ENCODE data around the gene SCFD2. TPM values are rescaled to one million over a fixed set of nuclear protein-coding genes. Genes with fewer than 3 reads are reported as not detected.

Gene SCFD2
- total and polyA plus RNA-seq, 8 donors, result 11.4 to 26.6 (median 13.7) TPM

DNA sequence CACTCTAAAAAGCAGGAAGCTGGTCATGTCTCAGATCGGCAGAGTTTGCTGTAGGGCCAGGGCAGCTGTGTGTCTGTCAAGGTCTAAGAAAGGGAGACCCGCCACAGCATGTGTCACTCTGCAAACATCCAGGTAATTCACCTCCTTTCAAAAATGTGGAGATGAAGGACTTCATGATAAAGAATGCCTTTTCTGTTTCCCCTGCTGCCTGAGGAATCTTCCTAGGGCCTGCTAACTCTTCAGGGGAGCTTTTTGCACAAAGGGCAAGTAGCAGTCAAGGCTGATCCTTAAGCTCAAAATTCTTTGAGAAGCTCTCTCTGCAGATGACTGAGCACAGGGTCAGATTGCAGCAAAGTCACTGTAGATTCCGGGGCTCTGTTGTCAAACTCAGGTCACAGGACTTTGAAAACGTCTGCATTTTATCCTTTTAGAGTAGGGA is 482.7 kb downstream of the SCFD2 start:
- peaks cover 0 to 7% of the 10 kb centered on the region in 2 donors for H3K9me3 ChIP-seq

DNA sequence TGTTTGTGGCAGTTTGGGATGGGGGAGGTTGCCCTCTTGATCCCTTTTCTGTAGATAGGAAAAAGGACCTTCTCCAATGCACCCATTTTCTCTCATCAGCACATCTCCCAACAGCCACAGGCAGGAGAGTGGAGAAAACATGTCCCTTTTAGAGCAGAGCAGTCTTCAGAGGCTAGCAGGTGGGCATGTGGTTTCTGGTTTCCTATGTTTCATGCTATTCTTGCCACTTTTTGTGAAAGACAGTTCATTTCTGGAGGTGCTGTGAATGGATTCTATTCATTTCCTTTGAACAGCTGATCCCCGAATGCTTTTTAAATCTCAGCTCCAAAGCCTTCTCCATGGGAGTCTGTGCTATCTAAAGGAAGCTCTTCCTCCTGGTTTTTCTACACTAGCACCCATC is 484.9 kb downstream of the SCFD2 start:
- Histone ChIP-seq H3K9me3 (no peaks in the 10 kb centered on the region), H3K4me1 (no peaks in the 10 kb centered on the region), H3K27me3 (no peaks in the 10 kb centered on the region), H3K27ac (no peak overlapping the region), H3K4me3 (no peak overlapping the region), H3K36me3 (no peaks in the 10 kb centered on the region)
- intact Hi-C loops (cut with DNase I), result no loop called here
- DNase-seq (no peak), ATAC-seq (no peak)
- TF ChIP-seq, protein P1, sequence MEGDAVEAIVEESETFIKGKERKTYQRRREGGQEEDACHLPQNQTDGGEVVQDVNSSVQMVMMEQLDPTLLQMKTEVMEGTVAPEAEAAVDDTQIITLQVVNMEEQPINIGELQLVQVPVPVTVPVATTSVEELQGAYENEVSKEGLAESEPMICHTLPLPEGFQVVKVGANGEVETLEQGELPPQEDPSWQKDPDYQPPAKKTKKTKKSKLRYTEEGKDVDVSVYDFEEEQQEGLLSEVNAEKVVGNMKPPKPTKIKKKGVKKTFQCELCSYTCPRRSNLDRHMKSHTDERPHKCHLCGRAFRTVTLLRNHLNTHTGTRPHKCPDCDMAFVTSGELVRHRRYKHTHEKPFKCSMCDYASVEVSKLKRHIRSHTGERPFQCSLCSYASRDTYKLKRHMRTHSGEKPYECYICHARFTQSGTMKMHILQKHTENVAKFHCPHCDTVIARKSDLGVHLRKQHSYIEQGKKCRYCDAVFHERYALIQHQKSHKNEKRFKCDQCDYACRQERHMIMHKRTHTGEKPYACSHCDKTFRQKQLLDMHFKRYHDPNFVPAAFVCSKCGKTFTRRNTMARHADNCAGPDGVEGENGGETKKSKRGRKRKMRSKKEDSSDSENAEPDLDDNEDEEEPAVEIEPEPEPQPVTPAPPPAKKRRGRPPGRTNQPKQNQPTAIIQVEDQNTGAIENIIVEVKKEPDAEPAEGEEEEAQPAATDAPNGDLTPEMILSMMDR (IDR thresholded peaks at IDR 0.05), result no peak

More for the DNA sequence above, 482.7 kb downstream of the SCFD2 start:
- no peak overlapping the region for H3K4me3 ChIP-seq
- TF ChIP-seq, protein P1 (IDR thresholded peaks at IDR 0.05), result no peak
- no peak for DNase-seq
- H3K36me3 ChIP-seq, result no peaks in the 10 kb centered on the region
- intact Hi-C loops (cut with DNase I), result no loop called here
- no peak for ATAC-seq
- H3K27me3 ChIP-seq, result no peaks in the 10 kb centered on the region
- H3K27ac ChIP-seq, result no peak overlapping the region
- H3K4me1 ChIP-seq, result no peaks in the 10 kb centered on the region

DNA sequence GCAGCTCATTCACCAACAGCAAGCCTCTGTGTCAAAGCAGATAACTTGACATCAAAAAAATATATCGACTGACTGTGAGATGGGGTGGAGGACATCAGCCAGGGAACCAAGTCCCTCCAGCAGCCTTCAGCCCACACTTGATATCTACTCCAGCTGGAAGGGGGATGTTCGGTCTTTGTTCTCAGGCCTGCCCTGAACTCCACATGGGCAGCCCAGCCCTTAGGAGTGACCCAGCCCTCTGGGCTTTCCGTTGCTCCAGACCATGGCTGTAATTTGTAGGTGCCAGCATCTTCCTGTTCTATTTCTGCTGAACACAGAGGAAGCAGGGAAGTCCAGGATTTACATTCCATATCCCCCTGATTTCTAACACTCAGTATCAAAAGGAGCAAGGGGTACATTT is 486.4 kb downstream of the SCFD2 start:
- intact Hi-C loops (cut with DNase I), result no loop called here
- TF ChIP-seq, protein P1 (IDR thresholded peaks at IDR 0.05), result no peak
- no peak for ATAC-seq
- H3K36me3 ChIP-seq, result no peaks in the 10 kb centered on the region
- no peak overlapping the region for H3K27ac ChIP-seq
- no peaks in the 10 kb centered on the region for H3K9me3 ChIP-seq
- no peaks in the 10 kb centered on the region for H3K4me1 ChIP-seq
- H3K27me3 ChIP-seq, result no peaks in the 10 kb centered on the region
- no peak overlapping the region for H3K4me3 ChIP-seq
- no peak for DNase-seq

DNA sequence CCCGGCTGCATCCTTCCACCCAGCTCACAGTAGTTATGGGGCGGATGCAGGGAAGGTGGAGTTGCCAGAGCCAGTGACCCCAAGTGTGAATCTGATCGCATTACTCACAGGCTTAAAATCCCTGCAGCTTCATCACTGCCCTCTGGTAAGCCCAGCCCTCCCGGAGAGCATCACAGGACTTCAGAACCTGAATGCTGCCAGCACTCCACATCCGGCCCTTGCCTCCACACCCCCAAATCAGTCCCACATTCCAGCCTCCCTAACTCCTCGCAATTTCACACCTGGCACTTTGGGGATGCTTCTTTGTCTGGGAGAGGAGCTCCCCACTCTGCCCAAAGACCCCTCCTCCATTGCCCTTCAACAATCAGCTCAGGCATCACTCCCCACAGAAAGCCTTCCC is 488.2 kb downstream of the SCFD2 start:
- Histone ChIP-seq H3K27me3 (no peaks in the 10 kb centered on the region), H3K4me3 (no peak overlapping the region), H3K4me1 (no peaks in the 10 kb centered on the region), H3K27ac (no peak overlapping the region), H3K36me3 (no peaks in the 10 kb centered on the region), H3K9me3 (no peaks in the 10 kb centered on the region)
- ATAC-seq (no peak), DNase-seq (no peak)
- TF ChIP-seq, protein P1 (IDR thresholded peaks at IDR 0.05), result no peak
- intact Hi-C loops (cut with DNase I), result no loop called here

DNA sequence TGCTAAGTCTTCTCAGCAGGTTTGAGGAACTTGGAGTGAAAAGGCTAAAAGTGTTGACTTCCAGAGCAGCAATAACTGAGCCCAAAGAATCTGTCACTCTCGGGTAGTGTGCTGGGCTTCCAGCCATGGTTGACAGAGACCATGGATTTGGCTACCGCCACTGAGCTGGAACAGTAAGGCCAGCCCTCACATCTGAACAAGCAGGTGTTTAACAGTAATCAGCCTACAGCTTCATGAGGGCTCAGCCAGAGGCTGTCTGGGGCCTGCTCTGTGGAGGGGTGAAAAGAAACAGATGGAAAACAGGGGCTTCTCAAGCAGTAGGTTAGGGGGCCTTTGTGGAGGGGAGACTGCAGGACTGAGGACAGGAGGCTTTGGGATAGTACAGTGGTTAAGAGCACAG is 488.8 kb downstream of the SCFD2 start:
- H3K27ac ChIP-seq, result no peak overlapping the region
- no peak overlapping the region for H3K4me3 ChIP-seq
- TF ChIP-seq, protein P1 (IDR thresholded peaks at IDR 0.05), result no peak
- no peaks in the 10 kb centered on the region for H3K36me3 ChIP-seq
- no peaks in the 10 kb centered on the region for H3K9me3 ChIP-seq
- H3K4me1 ChIP-seq, result no peaks in the 10 kb centered on the region
- ATAC-seq (no peak), DNase-seq (no peak)
- intact Hi-C loops (cut with DNase I), result no loop called here
- no peaks in the 10 kb centered on the region for H3K27me3 ChIP-seq

All from left lung (tissue), 10 donors.